NCI-H2081 treated with DMSO at 0.1 percent for 48 hours (cell line): ENCODE data around the gene CRYBG1.

ENCODE experiments used
- DNase-seq: peaks from one replicate; lab custom pipeline; 2025; lab: John Stamatoyannopoulos, UW

The CRYBG1 gene, protein sequence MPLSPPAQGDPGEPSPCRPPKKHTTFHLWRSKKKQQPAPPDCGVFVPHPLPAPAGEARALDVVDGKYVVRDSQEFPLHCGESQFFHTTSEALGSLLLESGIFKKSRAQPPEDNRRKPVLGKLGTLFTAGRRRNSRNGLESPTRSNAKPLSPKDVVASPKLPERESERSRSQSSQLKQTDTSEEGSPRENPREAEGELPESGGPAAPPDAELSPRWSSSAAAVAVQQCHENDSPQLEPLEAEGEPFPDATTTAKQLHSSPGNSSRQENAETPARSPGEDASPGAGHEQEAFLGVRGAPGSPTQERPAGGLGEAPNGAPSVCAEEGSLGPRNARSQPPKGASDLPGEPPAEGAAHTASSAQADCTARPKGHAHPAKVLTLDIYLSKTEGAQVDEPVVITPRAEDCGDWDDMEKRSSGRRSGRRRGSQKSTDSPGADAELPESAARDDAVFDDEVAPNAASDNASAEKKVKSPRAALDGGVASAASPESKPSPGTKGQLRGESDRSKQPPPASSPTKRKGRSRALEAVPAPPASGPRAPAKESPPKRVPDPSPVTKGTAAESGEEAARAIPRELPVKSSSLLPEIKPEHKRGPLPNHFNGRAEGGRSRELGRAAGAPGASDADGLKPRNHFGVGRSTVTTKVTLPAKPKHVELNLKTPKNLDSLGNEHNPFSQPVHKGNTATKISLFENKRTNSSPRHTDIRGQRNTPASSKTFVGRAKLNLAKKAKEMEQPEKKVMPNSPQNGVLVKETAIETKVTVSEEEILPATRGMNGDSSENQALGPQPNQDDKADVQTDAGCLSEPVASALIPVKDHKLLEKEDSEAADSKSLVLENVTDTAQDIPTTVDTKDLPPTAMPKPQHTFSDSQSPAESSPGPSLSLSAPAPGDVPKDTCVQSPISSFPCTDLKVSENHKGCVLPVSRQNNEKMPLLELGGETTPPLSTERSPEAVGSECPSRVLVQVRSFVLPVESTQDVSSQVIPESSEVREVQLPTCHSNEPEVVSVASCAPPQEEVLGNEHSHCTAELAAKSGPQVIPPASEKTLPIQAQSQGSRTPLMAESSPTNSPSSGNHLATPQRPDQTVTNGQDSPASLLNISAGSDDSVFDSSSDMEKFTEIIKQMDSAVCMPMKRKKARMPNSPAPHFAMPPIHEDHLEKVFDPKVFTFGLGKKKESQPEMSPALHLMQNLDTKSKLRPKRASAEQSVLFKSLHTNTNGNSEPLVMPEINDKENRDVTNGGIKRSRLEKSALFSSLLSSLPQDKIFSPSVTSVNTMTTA (N-terminal part only)

DNA sequence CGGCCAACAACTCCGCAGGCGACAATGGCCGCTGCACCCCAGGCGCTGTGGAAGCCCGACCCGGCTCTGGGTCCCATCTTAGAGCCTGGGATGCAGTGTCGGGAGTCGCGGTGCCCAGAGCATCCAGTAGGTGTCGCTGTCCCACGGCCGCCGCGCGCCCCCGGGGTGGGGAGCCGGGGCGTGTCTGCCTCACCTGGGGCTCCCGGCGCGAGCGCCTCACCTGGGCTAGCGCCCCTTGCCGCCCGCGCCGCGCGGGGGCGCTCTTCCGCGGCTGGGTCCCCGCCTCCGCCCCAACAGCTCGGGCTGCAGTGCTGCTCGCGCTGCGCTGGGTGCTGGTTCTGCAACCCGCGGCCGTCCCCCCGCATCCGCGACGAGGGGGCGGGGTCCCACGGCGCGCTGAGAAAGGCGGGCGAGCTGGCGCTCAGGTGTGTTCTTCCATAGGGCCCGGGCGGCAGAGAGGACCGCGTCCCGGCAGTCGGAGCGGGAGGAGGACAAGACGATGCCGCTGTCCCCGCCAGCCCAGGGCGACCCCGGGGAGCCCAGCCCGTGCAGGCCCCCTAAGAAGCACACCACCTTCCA is at the start of gene CRYBG1:
Gene CRYBG1, plus strand, starts transcription at position 308 of the 579 bp plus-strand sequence. Its CDS starts 192 bp downstream, at position 500.
- peak; percentile 9 for DNase-seq

DNA sequence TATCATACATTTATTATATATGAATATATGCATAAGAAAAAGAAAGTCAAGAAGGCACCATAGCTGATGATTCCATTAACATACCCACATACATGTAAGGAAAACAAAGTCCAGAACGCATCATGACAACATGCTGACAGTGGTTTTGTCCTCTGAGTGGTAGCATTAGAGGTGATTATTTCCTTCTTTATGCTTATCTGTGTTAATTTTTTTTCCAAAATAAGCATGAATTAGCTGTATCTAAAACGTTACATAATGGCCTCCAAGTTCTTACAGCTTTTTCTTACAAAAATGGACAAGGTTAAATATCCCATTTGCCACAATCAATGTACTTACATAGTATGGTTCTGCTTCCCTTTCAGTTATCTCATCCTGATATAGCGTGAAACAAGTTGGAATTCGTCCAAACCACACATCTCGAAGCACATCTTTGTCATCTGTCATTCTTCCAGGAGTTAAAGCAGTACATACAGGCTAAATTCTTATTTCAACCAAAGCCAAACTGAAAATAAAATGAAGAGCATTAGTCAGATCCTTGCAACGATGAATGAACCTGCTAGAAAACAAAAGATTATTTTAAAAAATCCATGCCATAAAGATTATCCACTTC is 44.6 kb upstream of the CRYBG1 start:
- no peak for DNase-seq

DNA sequence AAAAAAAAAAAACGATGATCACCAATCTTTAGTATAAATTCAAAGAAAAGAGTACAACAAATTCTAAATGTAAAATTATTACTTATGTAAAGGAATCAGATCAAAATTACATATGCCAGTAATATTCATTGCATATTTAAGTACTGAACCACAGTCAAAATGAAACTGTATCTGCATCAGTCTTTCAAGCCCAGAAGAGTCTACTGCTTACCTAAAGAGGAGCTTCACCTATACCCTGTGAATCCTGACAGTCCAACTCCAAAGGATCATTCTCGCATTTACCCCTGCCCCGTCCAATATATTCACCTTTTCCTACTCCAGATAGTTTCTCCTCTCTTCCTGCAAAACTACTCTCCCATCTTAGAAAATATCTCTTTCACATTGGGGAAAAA is 44.1 kb upstream of the CRYBG1 start:
- no peak for DNase-seq

DNA sequence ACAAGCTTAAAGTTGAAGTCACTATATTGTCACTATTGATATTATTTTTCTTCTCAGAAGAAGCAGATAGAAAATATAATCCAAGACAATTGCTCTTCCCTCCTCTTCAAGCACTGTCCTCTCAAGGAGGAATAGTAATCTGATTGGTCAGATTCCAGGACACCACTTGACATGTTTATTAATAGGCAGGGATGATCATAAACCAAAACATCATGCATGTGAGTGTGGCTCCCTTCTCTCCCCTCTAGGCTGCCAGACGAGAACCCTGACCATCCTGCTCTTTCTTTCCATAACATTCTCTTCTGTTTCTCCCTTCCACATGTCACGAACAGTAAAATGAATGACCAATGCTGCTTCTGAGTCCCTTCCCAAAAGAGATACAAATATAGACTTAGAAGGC is 42.5 kb upstream of the CRYBG1 start:
- no peak for DNase-seq

DNA sequence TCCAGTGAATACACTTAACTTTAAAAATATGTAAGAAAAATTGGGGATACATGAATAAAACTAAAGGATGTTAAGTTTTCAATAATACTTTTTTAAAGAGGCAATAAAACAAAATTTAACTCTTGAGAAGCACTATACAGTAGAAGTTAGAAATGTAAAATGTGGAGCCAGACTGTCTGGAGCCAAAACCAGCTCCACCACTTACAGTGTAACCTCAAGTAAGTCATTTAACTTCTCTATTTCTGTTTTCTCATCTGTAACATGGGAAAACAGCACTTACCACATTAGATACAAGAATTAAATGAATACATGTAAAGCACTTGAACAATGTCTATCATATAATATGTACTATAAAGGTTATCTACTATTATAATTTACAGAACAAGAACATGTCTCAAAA is 41.7 kb upstream of the CRYBG1 start:
- DNase-seq, result no peak

DNA sequence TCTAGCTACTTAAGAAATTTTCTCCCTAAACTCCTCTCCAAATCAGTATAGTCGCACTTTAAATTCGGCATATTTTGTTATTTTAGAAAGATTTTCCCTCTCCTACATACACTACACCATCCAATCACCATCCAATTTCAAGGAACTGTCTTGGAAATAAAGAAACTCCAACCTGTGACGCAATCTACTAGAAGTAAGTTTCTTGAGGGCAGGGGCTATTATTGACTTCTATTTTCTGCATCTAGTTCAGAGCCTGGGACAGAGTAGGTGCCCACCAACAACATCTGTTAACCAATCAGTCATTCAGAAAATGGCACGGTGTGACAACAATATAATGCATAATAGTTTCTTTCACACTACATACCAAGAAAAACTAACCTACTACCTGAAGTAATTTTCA is 38.6 kb upstream of the CRYBG1 start:
- DNase-seq, result no peak

DNA sequence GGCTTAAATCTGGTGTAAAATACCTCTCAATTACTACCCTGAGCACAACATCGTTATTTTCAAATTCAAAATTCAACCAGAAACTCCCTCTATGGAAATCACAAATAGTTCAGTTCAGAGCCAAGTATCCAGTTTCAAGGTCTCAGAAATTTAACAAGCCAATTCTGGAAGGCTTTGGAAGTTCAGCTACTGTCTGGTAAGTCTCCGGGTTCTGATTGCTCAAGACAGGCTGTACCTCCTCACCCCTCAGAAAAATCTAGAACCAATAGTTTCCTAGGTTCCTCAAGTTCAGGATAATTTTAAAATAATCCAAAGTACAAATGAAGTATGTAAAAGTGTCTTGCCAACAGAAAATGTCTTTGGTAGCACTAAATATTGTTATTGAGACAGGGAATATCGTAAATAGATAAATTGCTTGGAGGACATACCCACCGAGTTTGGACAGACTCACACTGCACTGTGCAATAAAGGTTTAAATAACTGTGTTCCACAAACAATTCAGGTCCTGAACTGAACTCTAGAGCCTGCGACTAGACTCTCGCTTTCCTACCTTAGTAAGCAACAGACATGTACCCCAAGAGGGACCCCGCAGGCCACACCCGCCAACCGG is 35.7 kb upstream of the CRYBG1 start:
- DNase-seq, result no peak

DNA sequence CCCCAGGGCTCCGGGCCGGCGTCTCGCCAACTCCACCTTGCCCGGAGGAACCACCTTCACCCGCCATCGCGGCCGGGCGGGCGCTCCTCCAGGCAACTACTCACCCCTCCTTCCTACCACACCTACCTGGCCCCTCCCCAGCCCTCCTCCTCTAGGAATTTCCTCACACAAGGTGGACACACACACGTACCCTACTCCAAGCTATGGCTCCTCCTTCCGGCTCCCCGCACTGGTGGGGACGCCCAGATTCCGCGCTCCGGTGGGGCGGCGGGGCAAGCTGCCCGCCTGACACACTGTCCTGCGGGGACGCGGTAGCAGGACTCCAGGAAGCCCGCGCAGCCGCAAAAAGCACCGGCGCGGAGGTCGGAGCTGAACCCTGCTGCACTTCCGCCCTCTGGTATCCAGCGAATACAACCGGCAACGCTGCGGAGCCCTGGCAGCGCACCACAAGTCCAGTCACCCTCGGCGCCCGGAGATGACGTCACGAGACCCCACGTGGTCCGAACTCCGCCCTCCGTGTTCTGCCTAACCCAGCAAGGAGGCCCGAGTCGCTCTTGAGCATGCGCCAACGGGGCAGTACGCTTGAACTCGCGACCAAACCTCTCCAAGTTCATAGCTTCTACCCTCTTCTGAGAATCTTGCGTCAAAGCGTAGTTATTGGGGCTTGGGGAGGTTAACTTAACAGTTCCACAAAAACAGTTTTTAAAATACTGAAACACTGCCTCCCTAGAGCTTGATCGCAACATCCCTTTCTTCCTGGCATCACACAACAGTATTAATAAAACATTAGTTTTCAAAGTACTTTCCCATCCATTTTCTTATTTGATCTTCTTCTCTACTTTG is 35.0 kb upstream of the CRYBG1 start, which contains the start of gene ATG5:
Gene ATG5, minus strand, starts transcription at position 425 of the 843 bp plus-strand sequence. CDS start 9,552 bp downstream, outside the sequence.
- DNase-seq, result peak; percentile 71

DNA sequence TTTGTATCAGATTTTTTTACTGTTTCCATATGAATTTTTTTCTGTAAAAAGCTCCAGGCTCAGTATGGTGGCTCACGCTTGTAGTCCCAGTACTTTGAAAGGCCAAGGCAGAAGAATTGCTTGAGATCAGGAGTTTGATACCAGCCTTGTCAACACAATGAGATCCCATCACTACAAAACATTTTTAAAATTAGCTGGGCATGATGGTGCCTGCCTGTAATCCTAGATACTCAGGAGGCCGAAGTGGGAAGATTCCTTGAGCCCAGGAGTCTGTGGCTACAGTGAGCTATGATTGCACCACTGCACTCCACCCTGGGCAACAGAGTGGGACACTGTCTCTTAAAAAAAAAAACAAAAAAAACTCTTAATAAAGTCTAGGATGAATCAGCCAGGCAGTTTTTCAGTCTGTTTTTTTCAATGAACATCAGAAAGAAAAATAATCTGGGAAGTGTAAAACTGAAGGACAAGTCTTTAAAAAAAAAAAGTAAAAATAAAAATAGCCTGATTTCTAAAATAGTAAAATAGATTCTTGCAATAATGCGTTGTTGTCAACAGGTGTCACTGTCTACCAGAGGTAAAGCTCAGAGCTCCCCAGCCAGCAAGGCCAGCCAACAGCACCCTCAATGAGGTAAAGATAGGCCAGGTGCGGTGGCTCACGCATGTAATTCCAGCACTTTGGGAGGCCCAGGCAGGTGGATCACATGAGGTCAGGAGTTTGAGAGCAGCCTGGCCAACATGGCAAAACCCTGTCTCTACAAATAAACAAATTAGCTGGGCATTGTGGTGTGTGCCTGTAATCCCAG is 25.7 kb upstream of the CRYBG1 start:
- DNase-seq, result no peak

DNA sequence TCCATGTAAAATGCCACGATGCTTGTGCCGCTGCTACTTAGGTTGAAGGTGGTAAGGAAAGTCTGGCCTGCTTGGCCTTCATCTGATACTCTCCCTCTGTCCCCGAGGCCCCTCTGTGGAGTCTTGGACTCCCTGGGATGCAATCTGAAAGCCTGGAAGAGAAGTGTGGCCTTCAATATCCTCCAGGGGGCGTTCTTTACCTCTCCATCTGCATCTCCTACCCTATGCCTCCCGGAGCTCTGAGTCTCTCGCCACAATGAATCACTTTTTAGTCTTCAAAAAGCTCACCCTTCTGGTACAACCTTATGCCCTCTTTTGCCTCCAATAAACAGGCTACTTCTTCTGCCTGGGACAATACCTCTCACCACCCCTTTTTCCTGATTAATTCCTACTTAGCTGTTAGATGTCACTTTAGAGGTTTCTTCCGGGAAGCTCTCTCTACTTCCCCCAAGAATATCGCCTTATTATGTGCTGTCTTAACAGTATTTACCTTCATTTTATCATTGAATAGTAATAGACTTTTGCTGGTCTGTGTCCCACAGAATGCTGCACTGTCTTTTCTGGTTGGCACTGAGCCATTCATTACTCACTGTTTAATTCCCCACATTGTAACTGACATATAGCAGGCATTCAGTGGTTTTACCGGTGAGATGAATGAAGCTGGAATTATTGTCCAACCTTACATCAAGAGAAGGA is 21.0 kb upstream of the CRYBG1 start:
- DNase-seq, result no peak

DNA sequence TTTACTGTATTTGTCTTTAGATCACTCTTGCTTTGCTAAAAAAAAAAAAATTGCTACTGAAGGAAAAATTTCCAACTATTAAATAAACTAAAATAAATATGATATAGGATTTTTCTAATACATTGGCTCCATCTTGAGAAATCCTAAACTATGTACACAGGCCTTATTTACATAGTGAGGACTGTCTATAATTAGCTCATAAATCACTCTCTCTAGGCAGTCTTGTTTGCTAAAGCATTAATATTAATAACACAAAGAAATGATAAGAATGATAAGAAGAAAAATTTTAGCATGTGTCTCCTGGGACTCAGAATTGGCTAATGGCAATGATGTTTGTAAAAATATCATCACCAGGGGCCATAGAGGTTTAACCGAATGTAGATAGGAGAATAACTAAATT is 13.3 kb upstream of the CRYBG1 start:
- DNase-seq, result no peak

DNA sequence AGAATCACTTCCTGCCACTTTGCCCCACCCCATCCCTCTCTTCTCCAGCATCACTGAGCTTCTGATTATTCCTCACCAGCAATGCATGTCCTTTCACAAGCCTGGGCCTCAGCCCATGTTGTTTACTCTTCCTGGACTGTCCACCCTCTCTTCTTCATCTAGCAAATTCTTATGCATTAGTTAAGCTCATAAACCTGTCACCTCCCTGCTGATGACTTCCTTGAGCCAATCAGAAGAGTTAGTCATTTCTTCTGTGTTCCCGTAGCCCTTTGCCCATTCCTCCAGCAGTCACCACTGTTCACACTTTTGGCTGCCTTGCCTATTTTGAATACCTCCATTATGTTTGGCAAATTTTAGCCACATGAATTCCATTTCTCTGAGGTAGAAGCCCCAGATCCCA is 4.1 kb upstream of the CRYBG1 start:
- DNase-seq, result no peak

DNA sequence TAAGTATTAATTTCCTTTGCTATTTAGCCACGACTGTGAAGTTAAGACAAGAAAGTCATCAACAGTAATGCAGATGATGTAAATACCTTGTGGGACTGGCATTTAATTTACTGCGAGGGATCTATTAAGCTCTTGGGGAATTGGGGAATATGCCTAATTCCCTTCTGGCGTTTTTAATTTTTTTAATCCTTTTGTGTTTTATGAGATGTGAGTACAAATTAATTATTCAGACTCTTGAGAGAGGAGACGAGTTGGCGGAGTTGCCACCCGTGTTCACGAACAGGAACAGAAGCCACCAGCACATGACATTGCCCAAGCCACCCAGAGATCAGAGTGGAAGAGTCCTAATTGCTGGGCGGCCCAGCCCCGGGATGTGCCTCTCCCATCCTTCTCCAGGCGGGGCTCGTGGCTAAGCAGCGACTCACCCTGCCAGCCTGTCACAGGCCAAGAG is 533 bp upstream of the CRYBG1 start:
- DNase-seq, result no peak

DNA sequence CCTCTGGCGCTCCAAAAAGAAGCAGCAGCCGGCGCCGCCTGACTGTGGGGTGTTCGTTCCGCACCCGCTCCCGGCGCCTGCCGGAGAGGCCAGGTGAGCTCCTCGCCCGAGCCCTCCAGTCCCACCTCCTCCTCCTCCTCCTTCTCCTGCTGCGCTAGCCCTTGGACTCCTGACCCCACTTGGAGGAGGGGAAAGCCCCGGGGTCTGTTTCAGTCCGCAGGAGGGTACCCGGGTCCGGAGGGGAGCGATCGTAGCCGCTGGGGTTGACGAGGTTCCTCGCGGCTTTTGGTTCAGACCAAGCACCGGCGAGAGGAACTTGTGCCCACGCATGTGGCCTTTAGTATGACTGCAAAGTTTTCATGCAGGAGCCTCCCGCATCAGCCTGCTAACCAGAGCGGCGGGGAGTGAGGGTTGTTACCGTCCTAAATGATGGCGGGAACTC is 493 bp downstream of the CRYBG1 start:
- no peak for DNase-seq

DNA sequence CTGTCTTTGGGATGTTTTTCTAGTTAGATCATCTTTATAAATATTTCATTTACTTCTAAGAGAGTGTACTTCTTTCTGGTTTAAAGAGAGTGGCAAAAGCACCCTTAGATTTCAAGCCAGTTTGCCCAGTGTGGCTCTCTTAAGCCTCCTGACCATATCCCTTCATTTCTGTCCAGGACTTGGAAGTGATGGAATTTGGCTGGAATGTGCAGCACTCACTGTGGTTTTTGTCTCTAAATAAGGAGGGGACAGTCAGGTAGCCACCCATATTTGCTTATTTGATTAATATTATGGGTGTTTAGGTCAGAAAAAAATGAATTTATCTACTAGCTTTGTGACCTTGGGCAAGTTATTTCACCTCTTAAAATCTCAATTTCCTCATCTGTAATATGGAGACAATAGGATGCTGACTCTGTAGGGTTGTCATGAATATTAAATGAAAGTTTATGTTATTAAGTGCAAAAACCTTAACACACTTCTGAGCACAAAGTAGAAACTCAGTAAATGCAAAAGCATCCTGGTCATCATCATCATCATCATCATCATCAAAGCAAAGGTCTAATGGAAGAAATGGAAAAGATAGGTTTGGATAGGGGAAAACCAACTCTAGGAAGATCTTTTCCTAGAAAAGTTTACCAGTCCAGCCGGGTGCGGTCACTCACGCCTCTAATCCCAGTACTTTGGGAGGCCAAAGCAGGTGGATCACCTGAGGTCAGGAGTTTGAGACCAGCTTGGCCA is 3.1 kb downstream of the CRYBG1 start:
- DNase-seq, result no peak

DNA sequence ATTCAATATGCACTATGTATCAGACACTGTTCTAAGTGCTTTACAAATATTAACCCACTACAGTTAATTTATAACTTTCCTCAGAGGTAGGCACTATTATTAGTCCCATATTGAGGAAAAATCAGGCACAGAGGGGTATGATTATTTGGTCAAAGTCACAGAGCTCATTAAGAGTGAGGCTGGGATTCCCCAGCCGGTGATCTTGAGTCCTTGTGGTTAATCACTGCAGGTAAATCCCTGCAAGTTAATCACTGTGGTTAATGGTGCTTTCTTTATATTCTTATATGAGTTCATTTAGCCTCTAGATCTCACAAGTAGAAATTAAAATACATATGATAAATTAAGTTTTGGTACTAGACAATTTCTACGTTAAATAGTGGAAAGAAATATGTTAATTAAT is 9.2 kb downstream of the CRYBG1 start:
- no peak for DNase-seq

DNA sequence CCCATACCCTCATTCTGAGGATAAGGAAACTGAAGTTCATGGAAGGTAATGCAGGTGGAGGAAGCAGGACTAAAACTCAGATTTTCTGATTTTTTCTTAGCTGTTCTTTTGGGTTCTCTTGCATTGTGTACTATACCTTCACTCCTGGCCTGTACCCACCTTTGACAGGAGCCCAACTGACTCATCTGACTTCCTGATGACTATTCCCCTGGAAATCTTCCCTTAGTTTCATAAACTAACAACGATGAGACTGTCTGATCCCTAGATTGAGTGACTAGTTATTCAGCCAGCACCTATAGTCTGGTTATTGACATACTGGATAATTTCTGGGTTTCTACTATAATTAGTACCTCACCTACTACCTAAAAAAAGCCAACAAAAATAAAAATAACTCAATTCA is 10.1 kb downstream of the CRYBG1 start:
- DNase-seq, result no peak
